ENCODE results near the gene ZNF487. TPM values are rescaled to one million over a fixed set of nuclear protein-coding genes. Genes with fewer than 3 reads are reported as not detected.
"Not testable (repeated sequence)": the region's sequence is repeated elsewhere in the genome, so short reads cannot be mapped to it uniquely, and the experiment has no call there.

ZNF487 gene
- total RNA-seq, 1 donor from 2014 or later: 1.6 TPM

- H3K27ac Mint-ChIP-seq: peak overlapping the region; percentile 99
- peak overlapping the region; percentile 96 for H3K4me3 Mint-ChIP-seq
- DNase-seq: peak; percentile 92
- no peaks in the 10 kb centered on the region for H3K9me3 Mint-ChIP-seq
- H3K36me3 Mint-ChIP-seq (ENCODE audit: low read depth): peaks cover 33% of the 10 kb centered on the region
- H3K4me1 Mint-ChIP-seq: peaks cover 20% of the 10 kb centered on the region
- no peaks in the 10 kb centered on the region for H3K27me3 Mint-ChIP-seq
- intact Hi-C loops (cut with micrococcal nuclease): loop anchor here (1.0 to 5.0 kb wide), 5 partner anchors 11 to 772 kb away; partner anchors contain the start of genes BMS1 and ZNF33B
Measured at GRCh38 chr10:43409385-43410109, 27.4 kb upstream of the ZNF487 start.

- intact Hi-C loops (cut with micrococcal nuclease): no loop called here
- Mint-ChIP-seq H3K36me3 (ENCODE audit: low read depth) (peaks cover 27% of the 10 kb centered on the region), H3K27ac (peak overlapping the region; percentile 99), H3K4me1 (peaks cover 16% of the 10 kb centered on the region), H3K9me3 (no peaks in the 10 kb centered on the region), H3K27me3 (no peaks in the 10 kb centered on the region), H3K4me3 (peak overlapping the region; percentile 96)
- DNase-seq: no peak
Measured at GRCh38 chr10:43410345-43410744, 26.6 kb upstream of the ZNF487 start.

GRCh38 chr10:43411536-43411935, 25.4 kb upstream of the ZNF487 start:
- no peak overlapping the region for H3K4me3 Mint-ChIP-seq
- H3K36me3 Mint-ChIP-seq (ENCODE audit: low read depth): peaks cover 16% of the 10 kb centered on the region
- H3K9me3 Mint-ChIP-seq: no peaks in the 10 kb centered on the region
- DNase-seq: no peak
- peaks cover 16% of the 10 kb centered on the region for H3K4me1 Mint-ChIP-seq
- intact Hi-C loops (cut with micrococcal nuclease): no loop called here
- no peaks in the 10 kb centered on the region for H3K27me3 Mint-ChIP-seq
- no peak overlapping the region for H3K27ac Mint-ChIP-seq

- no peak overlapping the region for H3K4me3 Mint-ChIP-seq
- intact Hi-C loops (cut with micrococcal nuclease): no loop called here
- H3K27ac Mint-ChIP-seq: no peak overlapping the region
- no peaks in the 10 kb centered on the region for H3K9me3 Mint-ChIP-seq
- DNase-seq: no peak
- H3K36me3 Mint-ChIP-seq (ENCODE audit: low read depth): no peaks in the 10 kb centered on the region
- H3K4me1 Mint-ChIP-seq: peaks cover 23% of the 10 kb centered on the region
- no peaks in the 10 kb centered on the region for H3K27me3 Mint-ChIP-seq
Measured at GRCh38 chr10:43415544-43415943, 21.4 kb upstream of the ZNF487 start.

GRCh38 chr10:43417950-43418768, 18.8 kb upstream of the ZNF487 start:
- intact Hi-C loops (cut with micrococcal nuclease): no loop called here
- peaks cover 34% of the 10 kb centered on the region for H3K4me1 Mint-ChIP-seq
- H3K27ac Mint-ChIP-seq: peak overlapping the region; percentile 89
- DNase-seq: peak; percentile 82
- no peaks in the 10 kb centered on the region for H3K9me3 Mint-ChIP-seq
- peak overlapping the region; percentile 54 for H3K4me3 Mint-ChIP-seq
- no peaks in the 10 kb centered on the region for H3K36me3 Mint-ChIP-seq (ENCODE audit: low read depth)
- no peaks in the 10 kb centered on the region for H3K27me3 Mint-ChIP-seq

GRCh38 chr10:43419997-43420368, 16.9 kb upstream of the ZNF487 start:
- peak overlapping the region; percentile 88 for H3K4me3 Mint-ChIP-seq
- peak overlapping the region; percentile 99 for H3K27ac Mint-ChIP-seq
- H3K9me3 Mint-ChIP-seq: no peaks in the 10 kb centered on the region
- peaks cover 2% of the 10 kb centered on the region for H3K36me3 Mint-ChIP-seq (ENCODE audit: low read depth)
- intact Hi-C loops (cut with micrococcal nuclease): loop anchor here (1.0 kb wide), 3 partner anchors 11 to 23 kb away; partner anchors contain the start of gene HNRNPF
- peaks cover 36% of the 10 kb centered on the region for H3K4me1 Mint-ChIP-seq
- H3K27me3 Mint-ChIP-seq: no peaks in the 10 kb centered on the region
- DNase-seq: no peak

- peak; percentile 95 for DNase-seq
- Mint-ChIP-seq H3K27ac (peak overlapping the region; percentile 99), H3K4me3 (peak overlapping the region; percentile 88), H3K9me3 (no peaks in the 10 kb centered on the region), H3K27me3 (no peaks in the 10 kb centered on the region), H3K4me1 (peaks cover 36% of the 10 kb centered on the region), H3K36me3 (ENCODE audit: low read depth) (peaks cover 2% of the 10 kb centered on the region)
- intact Hi-C loops (cut with micrococcal nuclease): loop anchor here (1.0 kb wide), 3 partner anchors 11 to 23 kb away; partner anchors contain the start of gene HNRNPF
Measured at GRCh38 chr10:43420369-43421200, 16.3 kb upstream of the ZNF487 start.

GRCh38 chr10:43421201-43421507, 15.8 kb upstream of the ZNF487 start:
- Mint-ChIP-seq H3K4me1 (peaks cover 39% of the 10 kb centered on the region), H3K36me3 (ENCODE audit: low read depth) (peaks cover 2% of the 10 kb centered on the region), H3K27ac (peak overlapping the region; percentile 99), H3K4me3 (peak overlapping the region; percentile 88), H3K27me3 (no peaks in the 10 kb centered on the region), H3K9me3 (no peaks in the 10 kb centered on the region)
- intact Hi-C loops (cut with micrococcal nuclease): no loop called here
- no peak for DNase-seq

GRCh38 chr10:43421519-43421918, 15.4 kb upstream of the ZNF487 start:
- peak overlapping the region; percentile 52 for H3K27ac Mint-ChIP-seq
- no peak for DNase-seq
- H3K4me1 Mint-ChIP-seq: peaks cover 39% of the 10 kb centered on the region
- peak overlapping the region; percentile 62 for H3K4me3 Mint-ChIP-seq
- no peaks in the 10 kb centered on the region for H3K27me3 Mint-ChIP-seq
- H3K9me3 Mint-ChIP-seq: no peaks in the 10 kb centered on the region
- H3K36me3 Mint-ChIP-seq (ENCODE audit: low read depth): peaks cover 2% of the 10 kb centered on the region
- intact Hi-C loops (cut with micrococcal nuclease): no loop called here

GRCh38 chr10:43421944-43422343, 15.0 kb upstream of the ZNF487 start:
- intact Hi-C loops (cut with micrococcal nuclease); H3K36me3 Mint-ChIP-seq (ENCODE audit: low read depth); H3K27me3 Mint-ChIP-seq; H3K9me3 Mint-ChIP-seq; DNase-seq: not testable (repeated sequence)
- H3K27ac Mint-ChIP-seq: peak overlapping the region; percentile 52
- peaks cover 39% of the 10 kb centered on the region for H3K4me1 Mint-ChIP-seq
- peak overlapping the region; percentile 62 for H3K4me3 Mint-ChIP-seq

- Mint-ChIP-seq H3K9me3 (no peaks in the 10 kb centered on the region), H3K4me1 (peaks cover 31% of the 10 kb centered on the region), H3K36me3 (ENCODE audit: low read depth) (peaks cover 2% of the 10 kb centered on the region), H3K27me3 (no peaks in the 10 kb centered on the region), H3K27ac (no peak overlapping the region), H3K4me3 (no peak overlapping the region)
- intact Hi-C loops (cut with micrococcal nuclease): no loop called here
- DNase-seq: no peak
Measured at GRCh38 chr10:43424416-43424815, 12.5 kb upstream of the ZNF487 start.

GRCh38 chr10:43426476-43426875, 10.4 kb upstream of the ZNF487 start:
- H3K27ac Mint-ChIP-seq; H3K4me3 Mint-ChIP-seq; H3K9me3 Mint-ChIP-seq; H3K27me3 Mint-ChIP-seq; intact Hi-C loops (cut with micrococcal nuclease); H3K36me3 Mint-ChIP-seq (ENCODE audit: low read depth); DNase-seq: not testable (repeated sequence)
- H3K4me1 Mint-ChIP-seq: peaks cover 19% of the 10 kb centered on the region

GRCh38 chr10:43427166-43427825, 9.6 kb upstream of the ZNF487 start:
- Mint-ChIP-seq H3K4me3 (peak overlapping the region; percentile 66), H3K4me1 (peaks cover 11% of the 10 kb centered on the region)
- intact Hi-C loops (cut with micrococcal nuclease): no loop called here

More at GRCh38 chr10:43427166-43427825, 9.6 kb upstream of the ZNF487 start:
- Mint-ChIP-seq H3K27ac (peak overlapping the region; percentile 83), H3K36me3 (ENCODE audit: low read depth) (peaks cover 2% of the 10 kb centered on the region), H3K9me3 (no peaks in the 10 kb centered on the region), H3K27me3 (no peaks in the 10 kb centered on the region)
- peak; percentile 74 for DNase-seq
